22Rv1 (cell line): ENCODE data around the gene SH3RF3.

Experiments
- ZFX ChIP-seq: fragments of 450-650 bp; IDR thresholded peaks from 2 replicates; pipeline ENCODE4 v1.6.1; 2017; ENCODE audit warnings: antibody characterized with exemption, borderline replicate concordance
- TF ChIP-seq, protein P1 (sequence below): fragments of 450-650 bp; IDR thresholded peaks from 2 replicates; pipeline ENCODE4 v1.5.1; 2017; ENCODE audit warnings: mild to moderate bottlenecking

DNA sequence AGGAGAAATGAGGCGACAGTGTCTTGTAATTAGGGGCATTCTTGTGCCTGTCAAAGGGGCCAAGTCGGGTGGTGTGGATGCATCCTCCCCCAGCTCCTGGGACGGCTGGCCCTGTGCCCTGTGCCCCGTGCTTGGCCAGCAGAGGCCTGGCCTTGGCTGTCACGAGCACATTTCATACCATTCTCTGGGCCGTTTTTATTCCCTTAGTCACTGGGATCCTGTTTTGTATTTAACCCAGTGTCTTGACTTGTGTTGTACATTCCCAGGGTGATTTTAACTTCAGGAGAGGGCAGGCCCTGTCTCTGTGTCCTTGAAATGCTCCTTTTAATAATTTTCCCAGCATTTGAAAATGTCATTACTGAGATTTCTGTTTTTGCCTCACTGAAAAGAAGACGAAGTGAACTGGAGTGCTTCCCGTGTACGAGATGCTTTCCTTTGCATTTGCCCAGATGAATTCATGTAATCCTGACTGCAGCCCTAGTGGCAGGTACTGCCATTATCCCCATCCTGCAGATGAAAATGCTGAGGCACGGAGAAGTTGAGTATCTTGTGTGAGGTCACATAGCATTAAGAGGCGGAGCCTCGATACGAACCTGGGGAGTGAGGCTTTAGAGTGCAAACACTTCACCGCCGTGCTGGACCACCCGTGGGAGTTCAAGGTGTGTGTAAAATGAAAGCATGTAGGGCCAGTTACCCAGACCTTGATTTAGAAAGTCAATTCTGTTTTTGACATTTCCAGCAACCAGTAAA is 57.0 kb downstream of the SH3RF3 start:
- TF ChIP-seq, protein P1, sequence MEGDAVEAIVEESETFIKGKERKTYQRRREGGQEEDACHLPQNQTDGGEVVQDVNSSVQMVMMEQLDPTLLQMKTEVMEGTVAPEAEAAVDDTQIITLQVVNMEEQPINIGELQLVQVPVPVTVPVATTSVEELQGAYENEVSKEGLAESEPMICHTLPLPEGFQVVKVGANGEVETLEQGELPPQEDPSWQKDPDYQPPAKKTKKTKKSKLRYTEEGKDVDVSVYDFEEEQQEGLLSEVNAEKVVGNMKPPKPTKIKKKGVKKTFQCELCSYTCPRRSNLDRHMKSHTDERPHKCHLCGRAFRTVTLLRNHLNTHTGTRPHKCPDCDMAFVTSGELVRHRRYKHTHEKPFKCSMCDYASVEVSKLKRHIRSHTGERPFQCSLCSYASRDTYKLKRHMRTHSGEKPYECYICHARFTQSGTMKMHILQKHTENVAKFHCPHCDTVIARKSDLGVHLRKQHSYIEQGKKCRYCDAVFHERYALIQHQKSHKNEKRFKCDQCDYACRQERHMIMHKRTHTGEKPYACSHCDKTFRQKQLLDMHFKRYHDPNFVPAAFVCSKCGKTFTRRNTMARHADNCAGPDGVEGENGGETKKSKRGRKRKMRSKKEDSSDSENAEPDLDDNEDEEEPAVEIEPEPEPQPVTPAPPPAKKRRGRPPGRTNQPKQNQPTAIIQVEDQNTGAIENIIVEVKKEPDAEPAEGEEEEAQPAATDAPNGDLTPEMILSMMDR: no peak
- TF ChIP-seq ZFX: no peak
